PC-9 (cell line): ENCODE data around the gene LPO.

Source experiments
- EZH2 ChIP-seq: fragments of 200-600 bp; sonication (generic); IDR thresholded peaks from 2 replicates; pipeline ENCODE4 v1.8.0; 2017; ENCODE audit warnings: antibody characterized with exemption, low read depth
- TF ChIP-seq, protein P1 (sequence below): fragments of 200-600 bp; sonication (generic); conservative IDR thresholded peaks from 2 replicates; pipeline ENCODE4 v1.6.1; 2017; ENCODE audit warnings: mixed run types, antibody characterized with exemption, mild to moderate bottlenecking, moderate library complexity

DNA sequence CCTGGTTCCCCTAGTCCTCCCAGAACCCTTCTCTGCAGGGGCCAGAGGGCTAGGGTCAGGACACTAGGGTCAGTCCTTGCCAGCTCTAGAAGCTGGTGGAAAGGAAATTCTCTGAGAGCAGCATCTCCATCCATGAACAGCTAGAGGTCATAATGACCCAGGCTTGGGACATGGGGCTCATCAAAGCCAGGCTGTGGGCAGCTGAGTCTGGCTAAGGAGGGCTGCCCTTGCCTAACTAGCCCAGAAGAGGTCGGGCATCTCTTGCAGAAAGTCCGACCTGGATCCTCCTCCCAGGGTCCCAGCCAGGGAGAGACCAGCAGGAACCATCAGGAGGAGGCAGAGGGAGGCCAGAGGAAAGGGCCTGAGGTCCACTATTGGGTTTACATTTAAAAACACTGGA, 38.0 kb downstream of the LPO start:
- TF ChIP-seq, protein P1, sequence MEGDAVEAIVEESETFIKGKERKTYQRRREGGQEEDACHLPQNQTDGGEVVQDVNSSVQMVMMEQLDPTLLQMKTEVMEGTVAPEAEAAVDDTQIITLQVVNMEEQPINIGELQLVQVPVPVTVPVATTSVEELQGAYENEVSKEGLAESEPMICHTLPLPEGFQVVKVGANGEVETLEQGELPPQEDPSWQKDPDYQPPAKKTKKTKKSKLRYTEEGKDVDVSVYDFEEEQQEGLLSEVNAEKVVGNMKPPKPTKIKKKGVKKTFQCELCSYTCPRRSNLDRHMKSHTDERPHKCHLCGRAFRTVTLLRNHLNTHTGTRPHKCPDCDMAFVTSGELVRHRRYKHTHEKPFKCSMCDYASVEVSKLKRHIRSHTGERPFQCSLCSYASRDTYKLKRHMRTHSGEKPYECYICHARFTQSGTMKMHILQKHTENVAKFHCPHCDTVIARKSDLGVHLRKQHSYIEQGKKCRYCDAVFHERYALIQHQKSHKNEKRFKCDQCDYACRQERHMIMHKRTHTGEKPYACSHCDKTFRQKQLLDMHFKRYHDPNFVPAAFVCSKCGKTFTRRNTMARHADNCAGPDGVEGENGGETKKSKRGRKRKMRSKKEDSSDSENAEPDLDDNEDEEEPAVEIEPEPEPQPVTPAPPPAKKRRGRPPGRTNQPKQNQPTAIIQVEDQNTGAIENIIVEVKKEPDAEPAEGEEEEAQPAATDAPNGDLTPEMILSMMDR, result no peak
- TF ChIP-seq EZH2, result no peak
